Naive thymus-derived CD8-positive, alpha-beta T cell (primary cell): Measurements from ENCODE around the gene APOO. TPM values are rescaled to one million over a fixed set of nuclear protein-coding genes. Genes with fewer than 3 reads are reported as not detected.
A peak's percentile ranks its signal among the peaks of the same experiment; 100 is the strongest.
"Not testable (repeated sequence)": the region's sequence is repeated elsewhere in the genome, so short reads cannot be mapped to it uniquely, and the experiment has no call there.

Experiments used
- ATAC-seq, 2 donors: fragments of 150-1000 bp; cut with Tn5 transposase in 1 of 2; sonication (Bioruptor Pico), chemical (Tn5 transposase) in 1 of 2; 1 replicate in 1 of 2; 2 replicates in 1 of 2; pipeline ENCODE4 v1.10.0; 2021; ENCODE audit warnings: mild to moderate bottlenecking in 2 of 2, moderate library complexity in 2 of 2
- POLR2A ChIA-PET: fragments of 350-600 bp; sonication (Branson Sonifier 250); formaldehyde crosslinking; loops from one replicate; lab custom pipeline; 2021; ENCODE audit warnings: antibody characterized with exemption; lab: Charles Lee
- DNase-seq, 10 donors: peaks; one replicate each; pipeline versions ENCODE4 v3.0.0 to v3.0.0-alpha.2; 2020 to 2022
- H3K27ac Mint-ChIP-seq, 10 donors: one replicate each; pipeline ENCODE4 v1.8.0; 2020 to 2022; ENCODE audit warnings: mild to moderate bottlenecking in 10 of 10, mixed read lengths in 10 of 10, moderate library complexity in 4 of 10, inconsistent platforms in 1 of 10
- H3K27me3 Mint-ChIP-seq, 5 donors: one replicate each; pipeline ENCODE4 v1.8.0; 2021 to 2022; ENCODE audit warnings: mixed read lengths in 5 of 5
- H3K36me3 Mint-ChIP-seq, 3 donors: one replicate each; pipeline ENCODE4 v1.8.0; 2020 to 2022; ENCODE audit warnings: mixed read lengths in 3 of 3, mild to moderate bottlenecking in 2 of 3, inconsistent platforms in 1 of 3
- H3K4me1 Mint-ChIP-seq, 4 donors: one replicate each; pipeline ENCODE4 v1.8.0; 2021 to 2022; ENCODE audit warnings: mixed read lengths in 4 of 4
- H3K4me3 Mint-ChIP-seq, 10 donors: one replicate each; pipeline ENCODE4 v1.8.0; 2020 to 2022; ENCODE audit warnings: mild to moderate bottlenecking in 10 of 10, mixed read lengths in 10 of 10, moderate library complexity in 6 of 10, inconsistent platforms in 1 of 10
- H3K9me3 Mint-ChIP-seq, 9 donors: one replicate each; pipeline ENCODE4 v1.8.0; 2020 to 2022; ENCODE audit warnings: mixed read lengths in 9 of 9, mild to moderate bottlenecking in 3 of 9, inconsistent platforms in 1 of 9, moderate library complexity in 1 of 9
- polyA plus RNA-seq, 3 donors: library from polyadenylated mRNA; unstranded; fragments of 300-500 nt; fragmentation: Illumina TruSeq; gene quantifications; one replicate each; pipeline ENCODE4 v1.2.3, GENCODE V29; 2021
- total RNA-seq, 8 experiments: library from RNA in 2 of 8; stranded (reverse) in 2 of 8; gene quantifications; one replicate each; pipeline ENCODE4 v1.2.3 and lab custom pipeline; 2021 to 2026

APOO gene
- total and polyA plus RNA-seq, 5 experiments from 2014 or later = 6.8 to 20.2 (median 15.9) TPM

DNA sequence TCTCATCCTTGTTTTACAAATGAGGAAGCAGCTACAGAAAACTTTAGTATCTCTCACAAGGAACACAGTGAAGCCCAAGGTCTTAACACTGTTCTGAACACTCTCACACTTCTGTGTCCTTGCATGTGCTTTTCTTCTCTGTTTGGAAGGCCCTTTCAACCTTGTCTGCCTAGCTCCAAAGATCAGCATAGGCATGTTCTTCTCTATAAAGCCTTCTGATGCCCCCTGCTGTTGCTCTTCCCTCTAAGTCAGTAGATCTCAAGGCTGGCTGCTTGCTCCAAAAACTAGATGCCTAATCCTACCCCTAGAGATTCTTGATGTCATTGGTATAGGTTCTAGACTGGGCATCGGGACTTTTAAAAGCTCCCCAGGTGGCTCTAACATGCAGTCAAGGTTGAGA lies 5.9 kb downstream of the APOO start:
- DNase-seq = peak in 9 of 10 donors; percentile 4 to 65 (median 25)
- no peaks in the 10 kb centered on the region for H3K36me3 Mint-ChIP-seq

DNA sequence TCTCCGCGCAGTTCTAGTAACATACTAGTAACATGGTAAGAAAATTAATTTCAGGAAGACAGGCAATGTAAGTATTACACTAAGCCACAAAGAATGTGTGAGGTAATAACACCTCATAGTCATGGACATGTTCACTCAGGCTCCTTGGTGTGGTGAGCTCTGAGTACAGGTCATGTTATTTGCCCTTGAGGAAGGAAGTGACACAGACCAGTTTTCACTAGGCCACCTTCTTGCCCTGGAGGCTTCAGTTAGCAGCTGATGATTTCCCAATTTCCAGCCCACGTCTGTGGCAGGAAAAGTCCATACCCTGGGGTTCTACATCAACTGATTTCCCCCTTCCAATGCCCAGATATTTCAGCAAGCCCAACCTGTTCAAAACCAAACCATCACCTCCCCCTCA lies 6.7 kb downstream of the APOO start:
- Mint-ChIP-seq H3K4me3 (no peak overlapping the region), H3K4me1 (peaks cover 0 to 10% (median 1%) of the 10 kb centered on the region in 4 donors), H3K36me3 (no peaks in the 10 kb centered on the region), H3K9me3 (no peaks in the 10 kb centered on the region), H3K27me3 (no peaks in the 10 kb centered on the region), H3K27ac (no peak overlapping the region)
- no peak for ATAC-seq
- POLR2A ChIA-PET = interaction anchor here (1.3 to 1.6 kb wide), 2 partner anchors 118 to 120 kb away, joined by 4 to 8 read pairs; partner anchors contain the start of gene SAT1
- no peak for DNase-seq

More for the DNA sequence above, 5.9 kb downstream of the APOO start:
- POLR2A ChIA-PET = interaction anchor here (1.2 to 1.6 kb wide), 4 partner anchors 119 to 158 kb away, joined by 3 to 8 read pairs (median 4); partner anchors contain the start of genes EIF2S3 and SAT1
- no peak overlapping the region for H3K27ac Mint-ChIP-seq
- peaks cover 0 to 16% (median 4%) of the 10 kb centered on the region in 4 donors for H3K4me1 Mint-ChIP-seq
- no peaks in the 10 kb centered on the region for H3K27me3 Mint-ChIP-seq
- ATAC-seq = peak; percentile 84 to 86
- H3K9me3 Mint-ChIP-seq = no peaks in the 10 kb centered on the region
- H3K4me3 Mint-ChIP-seq = no peak overlapping the region

DNA sequence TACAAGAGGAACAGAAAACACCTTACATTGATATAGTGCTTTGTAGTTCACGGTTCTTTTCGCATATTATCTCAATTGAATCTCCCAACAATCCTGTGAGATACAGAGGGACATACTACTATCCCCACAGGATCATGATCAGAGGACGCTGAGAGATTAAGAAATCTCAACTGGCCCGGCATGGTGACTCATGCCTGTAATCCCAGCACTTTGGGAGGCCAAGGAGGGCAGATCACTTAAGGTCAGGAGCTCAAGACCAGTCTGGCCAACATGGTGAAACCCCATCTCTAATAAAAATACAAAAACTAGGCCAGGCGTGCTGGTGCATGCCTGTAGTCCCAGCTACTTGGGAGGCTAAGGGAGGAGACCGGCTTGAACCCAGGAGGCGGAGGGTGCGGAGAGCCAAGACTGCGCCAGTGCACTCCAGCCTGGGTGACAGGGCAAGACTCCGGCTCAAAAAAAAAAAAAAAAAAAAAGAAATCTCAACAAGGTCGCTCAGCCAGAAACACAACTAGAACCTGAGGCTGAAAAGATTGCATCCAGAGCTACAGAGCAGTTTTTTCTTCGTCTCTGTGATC lies 7.4 kb downstream of the APOO start:
- no peak overlapping the region for H3K4me3 Mint-ChIP-seq
- H3K27me3 Mint-ChIP-seq = no peaks in the 10 kb centered on the region
- ATAC-seq (no peak), DNase-seq (no peak)
- peaks cover 0 to 10% (median 1%) of the 10 kb centered on the region in 4 donors for H3K4me1 Mint-ChIP-seq
- no peaks in the 10 kb centered on the region for H3K36me3 Mint-ChIP-seq
- H3K9me3 Mint-ChIP-seq = no peaks in the 10 kb centered on the region
- POLR2A ChIA-PET = interaction anchor here (1.6 kb wide), 1 partner anchor 117 kb away, joined by 8 read pairs; the partner anchor contains the start of gene SAT1
- H3K27ac Mint-ChIP-seq = no peak overlapping the region

DNA sequence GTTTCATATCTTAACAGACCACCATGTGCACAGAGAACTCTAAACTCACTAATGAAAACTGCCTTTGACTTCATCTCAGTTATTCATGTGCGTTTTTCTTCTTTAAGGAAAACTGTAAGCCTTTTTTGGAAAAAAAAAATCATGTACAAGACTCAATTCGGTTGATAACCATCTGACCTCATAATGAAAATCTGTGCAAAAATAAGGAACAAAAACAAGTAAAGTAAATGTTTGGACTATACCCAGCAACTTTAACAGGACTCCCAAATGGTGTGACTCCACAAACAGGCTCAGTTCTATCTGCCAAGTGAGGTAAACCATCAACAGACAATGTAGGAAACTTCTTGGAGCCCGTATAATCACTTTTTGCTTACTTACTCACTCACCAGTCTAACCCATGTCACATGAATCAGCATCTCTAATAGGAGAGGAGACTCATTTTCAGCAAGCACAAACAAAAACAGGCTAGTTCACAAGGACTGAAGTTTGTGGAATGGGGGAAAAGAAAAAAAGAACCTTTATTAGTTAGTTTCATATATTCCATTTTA lies 9.3 kb downstream of the APOO start:
- Mint-ChIP-seq H3K27ac (no peak overlapping the region), H3K9me3 (no peaks in the 10 kb centered on the region), H3K4me1 (peaks cover 0 to 10% (median 0%) of the 10 kb centered on the region in 4 donors), H3K27me3 (no peaks in the 10 kb centered on the region), H3K4me3 (no peak overlapping the region), H3K36me3 (peaks cover 0 to 2% (median 0%) of the 10 kb centered on the region in 3 donors)
- DNase-seq (no peak), ATAC-seq (no peak)
- POLR2A ChIA-PET = no interaction called here

DNA sequence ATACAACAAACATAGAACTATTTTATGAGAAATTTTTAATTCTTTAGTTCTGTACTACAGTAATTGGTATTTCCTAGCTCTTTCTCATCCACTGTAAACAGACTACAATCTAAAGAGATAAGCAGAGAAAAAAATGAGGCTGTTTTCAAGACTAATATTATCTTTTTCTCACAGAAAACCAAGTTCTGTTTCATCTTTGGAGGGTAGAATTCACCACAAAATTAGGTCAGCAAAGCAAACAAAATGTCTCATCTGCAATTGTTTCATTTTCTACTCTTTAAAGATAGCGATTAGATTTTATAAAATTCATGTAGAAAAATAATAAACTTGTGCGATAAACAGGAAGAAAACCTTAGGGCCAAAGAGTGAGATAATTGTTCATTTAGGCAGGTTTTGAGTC lies 10.8 kb downstream of the APOO start:
- POLR2A ChIA-PET = no interaction called here

DNA sequence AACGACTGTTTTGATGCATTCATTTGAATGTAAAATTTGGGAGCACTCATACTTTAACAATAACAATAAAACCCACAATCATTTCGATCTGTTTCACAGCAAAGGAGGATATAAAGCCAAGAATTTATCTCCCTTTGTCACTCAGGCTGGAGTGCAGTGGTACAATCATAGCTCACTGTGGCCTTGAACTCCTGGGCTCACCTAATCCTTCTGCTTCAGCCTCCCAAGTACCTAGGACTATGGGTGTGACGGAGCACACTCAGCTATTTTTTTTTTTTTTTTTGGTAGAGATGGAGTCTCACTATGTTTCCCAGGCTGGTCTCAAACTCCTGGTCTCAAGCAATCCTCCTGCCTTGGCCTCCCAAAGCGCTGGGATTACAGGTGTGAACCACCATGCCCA lies 11.2 kb downstream of the APOO start:
- POLR2A ChIA-PET, H3K4me3 Mint-ChIP-seq, H3K36me3 Mint-ChIP-seq, DNase-seq, ATAC-seq, H3K27me3 Mint-ChIP-seq, H3K9me3 Mint-ChIP-seq, H3K27ac Mint-ChIP-seq: not testable (repeated sequence)
- peaks cover 0 to 10% (median 0%) of the 10 kb centered on the region in 4 donors for H3K4me1 Mint-ChIP-seq

More for the DNA sequence above, 10.8 kb downstream of the APOO start:
- no peak for DNase-seq
- ATAC-seq = no peak
- H3K4me1 Mint-ChIP-seq = peaks cover 0 to 10% (median 0%) of the 10 kb centered on the region in 4 donors
- no peak overlapping the region for H3K4me3 Mint-ChIP-seq
- H3K27me3 Mint-ChIP-seq = no peaks in the 10 kb centered on the region
- peak overlapping the region in 1 of 10 donors; percentile 29 for H3K27ac Mint-ChIP-seq
- H3K36me3 Mint-ChIP-seq = peaks cover 0 to 2% (median 0%) of the 10 kb centered on the region in 3 donors
- no peaks in the 10 kb centered on the region for H3K9me3 Mint-ChIP-seq

DNA sequence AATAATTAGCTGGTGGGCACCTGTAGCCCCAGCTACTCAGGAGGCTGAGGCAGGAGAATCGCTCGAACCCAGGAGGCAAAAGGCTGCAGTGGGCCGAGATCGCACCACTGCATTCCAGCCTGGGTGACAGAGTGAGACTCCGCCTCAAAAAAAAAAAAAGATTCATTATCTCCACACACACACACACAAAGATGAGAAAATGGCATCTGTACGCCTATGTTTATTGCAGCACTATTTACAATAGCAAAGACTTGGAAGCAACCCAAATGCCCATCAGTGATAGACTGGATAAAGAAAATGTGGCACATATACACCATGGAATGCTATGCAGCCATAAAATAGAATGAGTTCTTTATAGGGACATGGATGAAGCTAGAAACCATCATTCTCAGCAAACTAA lies 12.7 kb downstream of the APOO start:
- ATAC-seq, H3K4me3 Mint-ChIP-seq, DNase-seq, H3K36me3 Mint-ChIP-seq, H3K9me3 Mint-ChIP-seq, H3K27ac Mint-ChIP-seq, H3K27me3 Mint-ChIP-seq, POLR2A ChIA-PET: not testable (repeated sequence)
- peaks cover 0 to 10% (median 0%) of the 10 kb centered on the region in 4 donors for H3K4me1 Mint-ChIP-seq

DNA sequence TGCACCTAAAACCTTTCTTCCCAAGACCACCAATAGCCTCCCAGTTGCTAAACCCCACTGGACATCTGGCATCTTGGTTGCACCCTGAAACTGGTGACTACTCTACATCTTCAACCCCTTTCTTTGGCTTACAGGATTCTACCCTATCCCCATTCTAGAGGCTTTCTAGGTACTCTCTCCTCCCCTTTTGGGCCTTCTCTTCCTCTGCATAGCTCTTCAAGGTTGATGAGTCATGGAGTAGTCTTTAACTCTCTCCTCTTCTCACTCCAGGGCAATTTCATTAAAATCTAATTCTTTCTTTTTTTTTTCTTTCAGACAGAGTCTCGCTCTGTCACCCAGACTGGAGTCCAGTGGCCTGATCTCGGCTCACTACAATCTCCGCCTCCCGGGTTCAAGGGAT lies 16.8 kb downstream of the APOO start:
- no peaks in the 10 kb centered on the region for H3K9me3 Mint-ChIP-seq
- no peaks in the 10 kb centered on the region for H3K27me3 Mint-ChIP-seq
- POLR2A ChIA-PET = no interaction called here
- H3K27ac Mint-ChIP-seq = no peak overlapping the region
- no peaks in the 10 kb centered on the region for H3K4me1 Mint-ChIP-seq
- ATAC-seq = no peak
- no peak overlapping the region for H3K4me3 Mint-ChIP-seq
- peaks cover 0 to 2% (median 0%) of the 10 kb centered on the region in 3 donors for H3K36me3 Mint-ChIP-seq
- no peak for DNase-seq

DNA sequence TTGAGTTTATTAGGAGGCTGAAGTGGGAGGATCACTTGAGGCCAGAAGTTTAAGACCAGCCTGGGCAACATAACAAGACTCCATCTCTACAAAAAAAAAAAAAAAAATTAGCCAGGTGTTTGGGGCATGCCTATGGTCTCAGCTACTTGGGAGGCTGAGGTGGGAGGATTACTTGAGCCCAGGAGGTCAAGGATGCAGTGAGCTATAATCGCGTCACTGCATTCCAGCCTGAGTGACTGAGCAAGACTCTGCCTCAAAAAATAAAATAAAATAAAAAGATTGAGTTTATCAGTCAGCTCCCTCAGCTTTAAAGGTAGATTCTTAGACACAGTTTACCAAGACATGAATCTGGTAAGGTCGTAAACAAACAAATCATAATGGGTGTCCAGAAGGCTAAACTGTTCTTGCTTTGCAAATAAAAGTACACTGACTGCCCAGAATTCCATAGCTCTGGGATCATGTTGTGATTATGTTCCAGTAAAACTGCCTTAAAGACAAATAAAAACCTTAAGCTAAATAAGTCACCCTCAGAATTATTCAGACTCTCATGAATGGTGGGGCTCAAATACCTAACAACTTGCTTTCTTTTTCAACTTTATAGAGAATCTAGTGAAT lies 18.7 kb downstream of the APOO start:
- H3K9me3 Mint-ChIP-seq = no peaks in the 10 kb centered on the region
- no peak overlapping the region for H3K27ac Mint-ChIP-seq
- no peak overlapping the region for H3K4me3 Mint-ChIP-seq
- H3K36me3 Mint-ChIP-seq = peaks cover 0 to 7% (median 0%) of the 10 kb centered on the region in 3 donors
- POLR2A ChIA-PET = interaction anchor here (0.6 kb wide), 2 partner anchors 128 to 158 kb away, joined by 3 to 4 read pairs; no protein-coding TSS in a partner anchor
- peaks cover 0 to 2% (median under 1%) of the 10 kb centered on the region in 4 donors for H3K4me1 Mint-ChIP-seq
- H3K27me3 Mint-ChIP-seq = no peaks in the 10 kb centered on the region
- no peak for DNase-seq
- no peak for ATAC-seq

DNA sequence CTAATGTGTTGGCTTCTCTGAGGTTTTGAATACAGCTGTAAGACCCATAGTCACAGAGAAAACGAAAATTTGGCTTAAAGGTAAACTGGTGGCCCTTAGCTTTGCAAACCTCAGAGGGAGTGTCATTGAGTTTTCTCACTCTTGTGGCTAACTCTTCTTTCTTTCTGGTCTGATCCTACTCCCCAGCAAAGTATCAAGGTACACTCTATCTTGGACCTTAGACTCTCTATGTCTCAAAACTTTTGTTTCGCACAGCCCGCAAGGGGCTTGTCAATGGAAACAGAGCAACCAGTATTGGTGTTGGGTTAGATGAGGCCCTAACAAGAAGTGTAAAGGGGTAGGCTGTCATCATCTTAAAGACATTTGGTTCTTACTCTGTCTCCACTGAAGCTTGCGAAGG lies 19.8 kb downstream of the APOO start:
- no peak overlapping the region for H3K27ac Mint-ChIP-seq
- no peaks in the 10 kb centered on the region for H3K9me3 Mint-ChIP-seq
- no peak for ATAC-seq
- POLR2A ChIA-PET = no interaction called here
- peaks cover 0 to 9% (median 0%) of the 10 kb centered on the region in 3 donors for H3K36me3 Mint-ChIP-seq
- H3K4me1 Mint-ChIP-seq = peaks cover 0 to 4% (median 2%) of the 10 kb centered on the region in 4 donors
- no peak overlapping the region for H3K4me3 Mint-ChIP-seq
- DNase-seq = no peak
- no peaks in the 10 kb centered on the region for H3K27me3 Mint-ChIP-seq

DNA sequence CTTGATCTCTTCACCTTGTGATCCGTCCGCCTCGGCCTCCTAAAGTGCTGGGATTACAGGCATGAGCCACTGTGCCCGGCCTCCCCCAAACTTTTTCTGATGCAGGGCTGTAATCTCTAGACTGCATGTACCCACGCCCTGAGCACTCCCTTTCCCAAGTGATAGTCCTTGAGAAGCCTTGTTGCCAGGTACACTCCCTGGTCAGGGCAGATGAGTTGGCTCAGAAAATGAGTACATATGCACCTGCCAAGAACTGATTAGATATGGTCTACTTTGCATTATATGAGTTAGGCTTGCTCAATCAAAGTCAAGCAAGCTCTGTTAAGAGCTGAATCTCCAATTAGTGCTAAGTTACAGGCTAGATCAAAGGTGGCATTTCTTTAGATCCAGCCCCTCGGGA lies 20.3 kb downstream of the APOO start:
- H3K9me3 Mint-ChIP-seq = no peaks in the 10 kb centered on the region
- POLR2A ChIA-PET = no interaction called here
- H3K27me3 Mint-ChIP-seq = no peaks in the 10 kb centered on the region
- peaks cover 0 to 4% (median 2%) of the 10 kb centered on the region in 4 donors for H3K4me1 Mint-ChIP-seq
- ATAC-seq = no peak
- no peak overlapping the region for H3K4me3 Mint-ChIP-seq
- no peak for DNase-seq
- H3K27ac Mint-ChIP-seq = no peak overlapping the region
- H3K36me3 Mint-ChIP-seq = peaks cover 0 to 9% (median 0%) of the 10 kb centered on the region in 3 donors

DNA sequence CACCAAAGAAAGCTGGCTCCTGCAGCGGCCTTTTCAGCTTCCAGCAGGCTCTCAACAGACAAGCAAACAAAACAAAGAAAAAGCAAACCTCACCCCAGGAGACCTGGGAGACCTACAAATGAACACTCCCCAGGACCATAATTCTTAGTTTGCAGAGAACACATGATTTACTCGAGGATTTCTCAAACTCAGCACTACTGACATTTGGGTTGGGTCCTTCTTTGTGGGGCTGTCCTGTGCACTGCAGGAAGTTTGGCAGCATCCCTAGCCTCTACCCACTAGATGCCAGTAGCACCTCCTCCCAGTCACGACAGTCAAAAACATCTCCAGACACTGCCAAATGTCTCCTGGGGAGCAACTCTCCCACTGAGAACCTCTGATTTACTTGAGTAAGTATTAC lies 21.9 kb downstream of the APOO start:
- Mint-ChIP-seq H3K4me1 (peaks cover 0 to 4% (median 2%) of the 10 kb centered on the region in 4 donors), H3K36me3 (peaks cover 0 to 9% (median 0%) of the 10 kb centered on the region in 3 donors), H3K4me3 (no peak overlapping the region), H3K27me3 (no peaks in the 10 kb centered on the region), H3K27ac (peak overlapping the region in 1 of 10 donors; percentile 22), H3K9me3 (no peaks in the 10 kb centered on the region)
- DNase-seq = no peak
- ATAC-seq = no peak
- POLR2A ChIA-PET = no interaction called here

DNA sequence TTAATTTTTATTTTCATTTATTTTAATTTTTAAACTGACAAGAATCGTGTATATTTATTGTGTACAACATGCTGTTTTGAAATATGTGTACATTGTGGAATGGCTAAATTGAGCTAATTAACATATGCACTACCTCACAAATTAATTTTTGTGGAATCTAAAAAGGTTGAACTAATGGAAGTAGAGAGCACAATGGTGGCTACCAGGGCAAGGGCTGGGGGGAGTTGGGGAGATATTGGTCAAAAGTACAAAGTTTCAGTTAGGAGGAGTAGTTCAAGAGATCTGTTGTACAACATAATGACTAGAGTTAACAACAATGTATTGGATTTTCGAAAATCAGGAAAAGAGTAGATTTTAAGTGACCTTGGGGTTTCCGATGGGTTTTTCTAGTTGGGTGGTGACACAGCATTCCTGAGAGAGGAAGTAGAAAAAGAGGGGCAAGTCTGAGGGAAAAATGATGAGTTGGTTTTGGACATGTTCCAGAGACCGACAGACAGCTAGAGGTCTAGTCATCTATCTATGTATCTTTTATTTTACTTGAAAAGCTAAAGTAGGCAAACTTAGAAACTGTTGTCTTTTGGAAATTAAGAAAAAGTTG lies 23.2 kb downstream of the APOO start:
- ATAC-seq = no peak
- no peaks in the 10 kb centered on the region for H3K27me3 Mint-ChIP-seq
- POLR2A ChIA-PET = no interaction called here
- no peak overlapping the region for H3K27ac Mint-ChIP-seq
- no peak for DNase-seq
- no peak overlapping the region for H3K4me3 Mint-ChIP-seq
- peaks cover 0 to 4% (median 2%) of the 10 kb centered on the region in 4 donors for H3K4me1 Mint-ChIP-seq
- peaks cover 0 to 9% (median 0%) of the 10 kb centered on the region in 3 donors for H3K36me3 Mint-ChIP-seq
- no peaks in the 10 kb centered on the region for H3K9me3 Mint-ChIP-seq
